Upper lobe of left lung (tissue), 4 donors: ENCODE measurements around the gene PPHLN1.

Experiments used
- CTCF ChIP-seq, 6 experiments: fragments of 450-650 bp in 4 of 6; fragments of 200-600 bp in 2 of 6; sonication (generic) in 2 of 6; IDR thresholded peaks; one replicate each; pipeline ENCODE4 v1.5.1; 2016 to 2019; ENCODE audit warnings: antibody characterized with exemption in 6 of 6
- EP300 ChIP-seq, 4 donors: sonication (generic); formaldehyde crosslinking; IDR thresholded peaks; one replicate each; pipeline ENCODE4 v1.5.1; 2017; ENCODE audit warnings: antibody characterized with exemption in 4 of 4, control low read depth in 2 of 4
- POLR2A ChIP-seq, 4 donors: fragments of 450-650 bp; IDR thresholded peaks; one replicate each; pipeline ENCODE4 v1.5.1; 2016 to 2017; ENCODE audit warnings: antibody characterized with exemption in 4 of 4, mild to moderate bottlenecking in 2 of 4
- POLR2AphosphoS5 ChIP-seq, 2 donors: sonication (generic); formaldehyde crosslinking; IDR thresholded peaks; one replicate each; pipeline ENCODE4 v1.5.1; 2017; ENCODE audit warnings: antibody characterized with exemption in 2 of 2

GRCh38 chr12:42372154-42372791 lies 46.3 kb downstream of the PPHLN1 start:
- TF ChIP-seq POLR2AphosphoS5 (IDR thresholded peaks at IDR 0.05) = no peak
- peak; percentile 46 to 74 (median 54) for TF ChIP-seq CTCF (IDR thresholded peaks at IDR 0.05)
- TF ChIP-seq POLR2A (IDR thresholded peaks at IDR 0.05) = no peak
- no peak for TF ChIP-seq EP300 (IDR thresholded peaks at IDR 0.05)
